Fibroblast of the aortic adventitia (primary cell): ENCODE results near the gene MBD3L1. TPM values are rescaled to one million over a fixed set of nuclear protein-coding genes. Genes with fewer than 3 reads are reported as not detected.

ENCODE experiments used
- DNase-seq: peaks from one replicate; pipeline ENCODE4 v3.0.0-alpha.2; 2010; ENCODE audit warnings: low read depth
- H3K4me3 ChIP-seq: 2 replicates; pipeline ENCODE4 v1.5.1; 2011; ENCODE audit warnings: low read depth, mild to moderate bottlenecking, control low read depth, low read length, moderate library complexity
- total RNA-seq: library from RNA; depleted of rRNA; stranded (reverse); fragments of >200 nt; gene quantifications from 2 replicates; pipeline ENCODE4 v1.2.3, GENCODE V29; 2012; ENCODE audit warnings: low replicate concordance
- TF ChIP-seq, protein P1 (sequence below): IDR thresholded peaks from 2 replicates; pipeline ENCODE4 v1.5.1; 2011; ENCODE audit warnings: mild to moderate bottlenecking, low read length, control low read depth, inconsistent platforms; ENCODE audit not compliant: insufficient read depth

MBD3L1 gene
- total RNA-seq, 1 donor = not detected

DNA sequence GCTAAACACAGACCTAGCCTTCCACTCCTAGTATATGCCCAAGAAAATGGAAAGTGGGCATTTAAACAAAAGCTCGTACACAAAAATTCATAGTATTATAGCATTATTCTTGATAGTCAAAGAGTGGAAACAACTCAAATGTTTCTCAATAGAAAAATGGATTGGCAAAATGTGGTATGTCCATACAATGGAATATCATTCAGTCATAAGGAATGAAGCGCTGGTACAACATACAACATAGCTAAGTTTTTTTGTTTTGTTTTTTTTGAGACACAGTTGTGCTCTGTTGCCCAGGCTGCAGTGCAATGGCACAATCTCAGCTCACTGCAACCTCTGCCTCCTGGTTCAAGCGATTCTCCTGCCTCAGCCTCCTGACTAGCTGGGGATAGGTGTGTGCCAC lies 11.9 kb upstream of the MBD3L1 start:
- H3K4me3 ChIP-seq = no peak overlapping the region
- no peak for DNase-seq
- TF ChIP-seq, protein P1, sequence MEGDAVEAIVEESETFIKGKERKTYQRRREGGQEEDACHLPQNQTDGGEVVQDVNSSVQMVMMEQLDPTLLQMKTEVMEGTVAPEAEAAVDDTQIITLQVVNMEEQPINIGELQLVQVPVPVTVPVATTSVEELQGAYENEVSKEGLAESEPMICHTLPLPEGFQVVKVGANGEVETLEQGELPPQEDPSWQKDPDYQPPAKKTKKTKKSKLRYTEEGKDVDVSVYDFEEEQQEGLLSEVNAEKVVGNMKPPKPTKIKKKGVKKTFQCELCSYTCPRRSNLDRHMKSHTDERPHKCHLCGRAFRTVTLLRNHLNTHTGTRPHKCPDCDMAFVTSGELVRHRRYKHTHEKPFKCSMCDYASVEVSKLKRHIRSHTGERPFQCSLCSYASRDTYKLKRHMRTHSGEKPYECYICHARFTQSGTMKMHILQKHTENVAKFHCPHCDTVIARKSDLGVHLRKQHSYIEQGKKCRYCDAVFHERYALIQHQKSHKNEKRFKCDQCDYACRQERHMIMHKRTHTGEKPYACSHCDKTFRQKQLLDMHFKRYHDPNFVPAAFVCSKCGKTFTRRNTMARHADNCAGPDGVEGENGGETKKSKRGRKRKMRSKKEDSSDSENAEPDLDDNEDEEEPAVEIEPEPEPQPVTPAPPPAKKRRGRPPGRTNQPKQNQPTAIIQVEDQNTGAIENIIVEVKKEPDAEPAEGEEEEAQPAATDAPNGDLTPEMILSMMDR = no peak

DNA sequence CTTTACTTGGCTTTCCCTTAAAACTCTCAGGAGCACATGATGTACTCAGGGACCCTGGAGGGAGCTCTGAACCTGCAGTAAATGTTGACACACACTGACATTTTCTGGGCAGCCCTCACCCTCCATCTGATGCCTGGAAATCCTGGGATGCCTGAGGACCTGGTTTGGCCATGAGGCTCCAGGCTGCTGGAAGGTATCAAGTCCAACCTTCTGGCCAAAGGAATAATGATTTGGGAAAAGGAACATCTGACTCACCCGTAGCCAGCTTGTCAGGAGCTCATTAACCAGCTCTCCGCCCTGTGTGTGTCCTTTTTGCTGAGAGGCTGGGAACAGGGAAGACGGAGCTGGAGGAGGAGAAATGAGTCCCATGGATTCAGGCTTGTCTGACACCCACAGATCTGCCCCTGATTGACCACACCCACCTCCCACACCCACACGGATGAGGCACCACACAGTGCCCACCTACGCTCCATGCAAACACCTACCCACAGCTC lies 10.4 kb upstream of the MBD3L1 start:
- no peak overlapping the region for H3K4me3 ChIP-seq
- DNase-seq = peak; percentile 2
- TF ChIP-seq, protein P1 = no peak

DNA sequence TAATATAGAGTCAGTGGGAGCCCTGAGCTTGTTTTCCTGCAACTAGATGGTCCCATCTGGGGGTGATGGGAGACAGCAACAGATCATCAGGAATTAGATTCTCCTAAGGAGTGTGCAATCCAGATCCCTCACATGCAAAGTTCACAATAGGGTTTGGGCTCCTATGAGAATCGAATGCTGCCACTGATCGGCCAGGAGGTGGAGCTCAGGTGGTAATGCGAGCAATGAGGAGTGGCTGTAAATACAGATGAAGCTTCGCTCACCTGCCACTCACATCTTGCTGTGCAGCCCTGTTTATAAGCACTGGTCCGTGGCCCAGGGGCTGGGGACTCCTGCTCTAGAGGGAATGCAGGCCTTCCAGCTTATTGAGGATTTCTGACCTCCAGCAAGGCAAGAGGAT lies 5.8 kb upstream of the MBD3L1 start:
- no peak overlapping the region for H3K4me3 ChIP-seq
- DNase-seq = no peak
- TF ChIP-seq, protein P1 = no peak

DNA sequence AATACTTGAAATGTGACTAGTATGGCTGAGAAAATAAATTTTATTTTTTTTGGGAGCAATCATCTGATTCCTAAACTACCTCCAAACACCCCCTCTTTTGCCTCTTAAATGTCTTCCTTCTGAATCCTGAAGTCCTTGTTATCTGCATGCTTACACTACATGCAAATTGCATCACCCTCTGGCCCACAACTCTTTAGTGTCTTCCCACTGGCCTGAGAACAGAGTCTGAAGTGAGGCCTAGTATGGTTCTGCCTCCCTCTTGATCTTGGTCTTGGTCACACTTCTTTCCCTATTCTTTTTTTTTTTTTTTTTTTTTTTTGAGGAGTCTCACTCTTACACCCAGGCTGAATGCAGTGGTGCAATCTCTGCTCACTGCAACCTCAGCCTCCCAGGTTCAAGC lies 4.9 kb upstream of the MBD3L1 start:
- DNase-seq = no peak
- TF ChIP-seq, protein P1 = no peak
- no peak overlapping the region for H3K4me3 ChIP-seq

DNA sequence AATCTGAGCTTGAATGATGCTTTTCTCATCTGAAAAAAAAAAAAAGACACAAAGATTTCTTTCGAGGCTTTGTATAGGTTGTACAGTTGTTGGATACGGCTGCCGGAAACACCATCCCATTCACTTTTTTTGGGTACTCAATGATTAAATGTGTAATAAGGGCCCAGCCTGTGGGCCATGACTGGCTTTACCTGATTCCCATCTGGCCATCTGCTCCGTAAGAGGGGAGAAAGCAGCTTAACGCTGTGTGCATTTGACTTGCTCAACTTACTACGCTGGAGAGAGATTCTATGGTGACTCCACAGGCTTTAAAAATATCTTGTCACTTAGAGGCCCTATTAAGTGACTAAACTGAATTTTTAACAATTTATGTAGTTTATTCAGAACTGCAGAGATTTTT lies 804 bp upstream of the MBD3L1 start:
- TF ChIP-seq, protein P1 = no peak
- DNase-seq = no peak

DNA sequence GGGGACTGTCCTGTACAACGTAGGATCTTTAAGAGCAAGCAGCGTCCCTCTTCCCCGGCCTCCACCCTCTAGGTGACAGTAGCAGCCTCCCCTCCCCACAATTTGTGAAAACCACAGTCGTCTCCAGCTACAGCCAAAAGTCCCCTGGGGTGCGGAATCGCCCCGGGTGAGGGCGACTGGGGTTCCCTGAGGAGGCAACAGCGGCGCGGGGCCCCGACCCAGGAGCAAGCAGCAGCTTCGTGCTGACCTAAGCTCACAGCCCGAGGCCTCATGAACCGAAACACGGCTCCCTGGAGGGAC lies 395 bp upstream of the MBD3L1 start:
- H3K4me3 ChIP-seq = peak overlapping the region; percentile 79
- TF ChIP-seq, protein P1 = no peak
- DNase-seq = no peak

More for the DNA sequence above, 804 bp upstream of the MBD3L1 start:
- peak overlapping the region; percentile 79 for H3K4me3 ChIP-seq

DNA sequence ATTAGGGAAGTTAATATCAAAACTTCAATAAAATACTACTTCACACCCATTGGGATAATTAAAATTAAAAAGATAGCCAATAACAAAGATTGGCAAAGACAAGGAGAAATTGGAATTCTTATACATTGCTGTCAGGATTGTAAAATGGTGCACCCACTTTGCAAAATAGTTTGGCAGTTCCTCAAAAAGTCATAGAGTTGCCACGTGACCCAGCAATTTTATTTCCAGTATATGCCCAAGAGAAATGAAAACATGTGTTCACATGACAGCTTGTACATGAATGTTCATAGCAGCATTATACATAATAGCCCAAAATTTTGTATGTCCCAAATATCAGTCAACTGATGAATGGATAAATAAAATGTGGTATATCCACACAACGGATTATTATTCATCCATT lies 3.3 kb downstream of the MBD3L1 start:
- TF ChIP-seq, protein P1 = no peak
- no peak for DNase-seq

More for the DNA sequence above, 3.3 kb downstream of the MBD3L1 start:
- H3K4me3 ChIP-seq = no peak overlapping the region
